Hematopoietic multipotent progenitor cell treated with erythropoietin and hydrocortisone succinate and interleukin-3 and kit ligand, for 4 days (in vitro differentiated cells): ENCODE results near the gene TEC.
"Not testable (repeated sequence)": the region's sequence is repeated elsewhere in the genome, so short reads cannot be mapped to it uniquely, and the experiment has no call there.

ENCODE experiments used
- DNase-seq: peaks from one replicate; pipeline ENCODE4 v3.0.0-alpha.2; 2015

The TEC gene

GRCh38 chr4:48268956-48269860 is at the start of gene TEC:
TSS of gene TEC (minus strand) at chr4:48269838. CDS start at chr4:48228614, 41,224 bp downstream.
- peak; percentile 85 for DNase-seq

- peak; percentile 82 for DNase-seq
Observed at GRCh38 chr4:48315728-48316630, 46.3 kb upstream of the TEC start.

- not testable (repeated sequence) for DNase-seq
Observed at GRCh38 chr4:48314746-48315145, 45.1 kb upstream of the TEC start.

GRCh38 chr4:48311896-48312295 is 42.3 kb upstream of the TEC start:
- DNase-seq = no peak

DNA sequence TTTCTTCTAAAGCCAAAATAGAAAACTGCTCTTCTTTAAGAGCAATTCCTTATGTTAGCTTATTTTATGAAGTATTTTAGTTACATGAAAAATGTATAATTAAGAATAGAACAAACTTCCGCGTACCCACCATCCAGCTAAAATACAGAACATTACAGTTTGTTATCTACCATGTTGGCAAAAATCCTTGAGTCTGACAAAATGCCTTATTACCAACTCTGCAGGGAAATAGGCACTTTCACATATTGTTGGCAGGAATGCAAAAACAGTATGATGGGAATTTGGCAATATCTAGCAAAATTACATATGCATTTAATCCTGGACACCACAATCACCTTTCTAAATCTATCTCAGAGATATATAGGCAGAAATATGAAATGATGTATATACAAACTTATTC is 39.3 kb upstream of the TEC start:
- no peak for DNase-seq

DNA sequence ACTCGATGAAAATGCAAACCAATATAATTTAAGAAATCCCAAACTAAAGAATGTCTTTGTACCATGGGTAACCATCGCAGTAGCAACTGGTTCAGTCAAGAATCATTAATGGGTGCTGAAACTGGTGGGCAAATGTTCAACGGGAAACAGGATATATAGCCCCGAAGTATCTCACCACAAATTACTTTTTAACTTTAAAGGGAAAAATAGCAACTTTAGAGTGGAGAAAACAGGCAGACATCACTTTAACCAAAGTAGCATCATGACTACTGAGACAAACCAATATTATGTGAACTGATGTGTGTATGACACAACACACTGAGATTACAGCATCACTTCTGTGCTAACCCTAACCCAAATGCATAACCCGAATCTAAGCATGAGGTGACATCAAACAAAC is 37.9 kb upstream of the TEC start:
- no peak for DNase-seq

DNA sequence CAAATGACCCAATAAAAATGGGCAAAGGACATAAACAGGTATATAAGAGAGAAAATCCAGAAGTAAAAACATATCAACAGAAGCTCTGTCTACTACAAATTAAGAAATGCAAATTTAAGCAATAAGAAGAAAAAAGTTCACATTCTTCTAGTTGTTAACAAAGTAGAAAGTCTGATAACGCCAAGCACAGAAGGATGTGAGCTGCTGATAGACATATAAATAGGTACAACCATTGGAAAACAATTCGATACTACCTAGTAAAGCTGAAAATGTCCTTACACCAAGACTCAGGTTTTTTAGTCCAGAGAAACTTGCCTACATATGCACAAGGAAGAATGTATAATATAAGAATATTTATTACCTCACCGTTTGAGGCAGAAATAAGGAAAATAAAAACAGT is 35.9 kb upstream of the TEC start:
- DNase-seq = no peak

DNA sequence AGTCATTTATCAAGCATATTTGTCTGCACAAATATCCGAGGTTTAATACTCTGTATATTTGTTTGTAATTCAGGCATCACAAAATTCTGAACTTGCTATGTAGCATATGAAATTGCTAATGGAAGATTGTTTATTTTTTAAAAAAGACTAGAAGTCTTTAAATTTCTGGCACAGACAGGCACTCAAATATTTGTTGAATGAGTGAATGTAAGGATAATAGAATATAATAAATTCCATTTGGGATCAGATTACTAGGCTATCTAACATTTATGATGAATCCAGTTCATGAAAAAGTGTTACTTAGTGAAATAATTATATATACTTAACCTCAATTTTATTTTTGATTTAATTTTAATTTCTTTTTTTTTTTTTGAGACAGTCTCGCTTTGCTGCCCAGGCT is 30.4 kb upstream of the TEC start:
- DNase-seq = no peak

DNA sequence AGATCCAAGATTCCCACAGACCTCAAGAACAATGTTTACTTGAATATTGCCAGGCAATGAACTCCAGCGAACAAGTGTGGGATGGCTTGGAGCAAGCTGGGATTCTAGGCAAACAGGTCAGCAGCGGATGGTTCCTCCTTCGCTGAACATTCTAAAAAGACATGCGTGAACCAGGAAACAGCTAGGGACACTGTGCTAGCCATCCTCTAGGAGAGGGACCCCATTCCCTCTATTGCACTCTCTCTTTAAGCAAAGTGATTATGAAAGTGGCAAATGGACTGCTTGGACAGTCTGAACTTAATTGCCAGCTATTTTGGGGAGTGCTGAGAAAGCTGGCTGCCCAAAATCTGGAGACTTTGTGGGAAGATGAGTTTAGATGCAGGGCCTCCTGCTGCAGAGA is 29.9 kb upstream of the TEC start:
- no peak for DNase-seq

DNA sequence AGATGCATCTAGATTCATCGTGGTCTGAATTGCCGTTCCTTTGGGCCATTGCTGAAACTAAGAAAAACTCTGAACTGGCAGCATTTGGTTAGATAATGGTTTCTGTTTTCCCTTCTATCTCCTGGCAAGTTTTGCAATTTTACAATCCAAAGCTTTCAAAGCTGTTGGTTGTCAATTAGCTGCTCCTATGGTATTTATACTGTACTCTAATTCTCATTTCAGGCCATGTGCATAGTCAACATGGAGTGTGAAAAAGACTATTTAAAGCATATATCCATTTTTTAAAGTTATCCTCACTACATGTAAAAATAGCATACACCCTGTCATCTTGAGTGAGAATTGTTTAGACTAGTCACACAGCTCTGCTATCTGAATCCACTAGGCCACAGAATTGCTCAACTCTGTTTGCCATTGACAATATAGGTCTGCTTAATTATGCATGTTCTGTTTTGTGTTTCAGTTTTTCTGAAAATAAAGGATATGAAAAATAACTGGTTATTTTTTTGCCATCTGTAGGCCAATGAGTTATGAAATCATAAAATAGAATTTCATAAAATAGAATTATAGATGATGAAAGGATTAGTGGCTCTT is 27.7 kb upstream of the TEC start:
- DNase-seq = peak; percentile 52

- no peak for DNase-seq
Observed at GRCh38 chr4:48296365-48296764, 26.7 kb upstream of the TEC start.

- DNase-seq = no peak
Observed at GRCh38 chr4:48295116-48295515, 25.5 kb upstream of the TEC start.

DNA sequence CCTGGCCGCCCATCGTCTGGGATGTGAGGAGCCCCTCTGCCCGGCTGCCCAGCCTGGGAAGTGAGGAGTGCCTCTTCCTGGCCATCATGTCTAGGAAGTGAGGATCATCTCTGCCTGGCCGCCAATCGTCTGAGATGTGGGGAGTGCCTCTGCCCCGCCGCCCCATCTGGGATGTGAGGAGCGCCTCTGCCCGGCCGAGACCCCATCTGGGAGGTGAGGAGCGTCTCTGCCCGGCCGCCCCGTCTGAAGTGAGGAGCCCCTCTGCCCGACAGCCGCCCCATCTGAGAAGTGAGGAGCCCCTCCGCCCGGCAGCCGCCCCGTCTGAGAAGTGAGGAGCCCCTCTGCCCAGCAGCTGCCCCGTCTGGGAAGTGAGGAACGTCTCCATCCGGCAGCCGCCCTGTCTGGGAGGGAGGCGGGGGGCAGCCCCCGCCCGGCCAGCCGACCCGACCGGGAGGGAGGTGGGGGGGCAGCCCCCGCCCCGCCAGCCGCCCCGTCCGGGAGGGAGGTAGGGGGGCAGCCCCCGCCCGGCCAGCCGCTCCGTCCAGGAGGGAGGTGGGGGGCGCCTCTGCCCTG is 22.7 kb upstream of the TEC start:
- DNase-seq = not testable (repeated sequence)

- DNase-seq = peak; percentile 48
Observed at GRCh38 chr4:48290146-48290772, 20.6 kb upstream of the TEC start.

DNA sequence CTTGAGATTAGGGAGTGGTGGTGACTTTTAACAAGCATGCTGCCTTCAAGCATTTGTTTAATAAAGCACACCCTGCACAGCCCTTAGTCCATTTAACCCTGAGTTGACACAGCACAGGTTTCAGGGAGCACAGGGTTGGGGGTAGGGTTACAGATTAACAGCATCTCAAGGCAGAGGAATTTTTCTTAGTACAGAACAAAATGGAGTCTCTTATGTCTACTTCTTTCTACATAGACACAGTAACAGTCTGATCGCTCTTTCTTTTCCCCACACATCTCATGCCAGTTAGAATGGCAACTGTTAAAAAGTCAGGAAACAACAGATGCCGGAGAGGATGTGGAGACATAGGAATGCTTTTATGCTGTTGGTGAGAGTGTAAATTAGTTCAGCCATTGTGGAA is 16.4 kb upstream of the TEC start:
- not testable (repeated sequence) for DNase-seq

DNA sequence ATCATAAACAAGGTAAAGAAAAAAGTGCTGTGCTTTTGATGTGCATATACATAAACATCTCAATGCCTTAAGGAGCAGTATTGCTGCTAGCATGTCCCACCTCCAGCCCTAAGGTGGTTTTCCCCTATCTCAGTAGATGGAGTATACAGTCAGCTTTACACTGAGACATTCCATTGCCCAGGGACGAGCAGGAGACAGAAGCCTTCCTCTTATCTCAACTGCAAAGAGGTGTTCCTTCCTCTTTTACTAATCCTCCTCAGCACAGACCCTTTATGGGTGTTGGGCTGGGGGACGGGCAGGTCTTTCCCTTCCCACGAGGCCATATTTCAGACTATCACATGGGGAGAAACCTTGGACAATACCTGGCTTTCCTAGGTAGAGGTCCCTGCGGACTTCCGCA is 16.0 kb upstream of the TEC start:
- not testable (repeated sequence) for DNase-seq

GRCh38 chr4:48275686-48276085 is 6.0 kb upstream of the TEC start:
- no peak for DNase-seq

GRCh38 chr4:48275247-48275646 is 5.6 kb upstream of the TEC start:
- peak; percentile 88 for DNase-seq

DNA sequence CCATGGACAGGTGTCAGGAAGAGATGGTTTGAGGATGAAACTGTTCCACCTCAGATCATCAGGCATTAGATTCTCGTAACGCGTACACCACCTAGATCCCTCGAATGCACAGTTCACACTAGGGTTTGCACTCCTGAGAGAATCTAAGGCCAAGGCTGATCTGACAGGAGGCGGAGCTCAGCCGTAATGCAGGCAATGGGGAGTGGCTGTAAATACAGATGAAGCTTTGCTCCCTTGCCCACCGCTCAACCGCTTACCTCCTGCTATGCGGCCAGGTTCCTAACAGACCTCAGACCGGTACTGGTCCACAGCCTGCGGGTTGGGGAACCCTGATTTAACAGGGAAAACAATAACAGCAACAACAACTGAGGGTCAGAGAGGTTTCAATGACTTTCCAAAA is 2.0 kb upstream of the TEC start:
- DNase-seq = peak; percentile 30

DNA sequence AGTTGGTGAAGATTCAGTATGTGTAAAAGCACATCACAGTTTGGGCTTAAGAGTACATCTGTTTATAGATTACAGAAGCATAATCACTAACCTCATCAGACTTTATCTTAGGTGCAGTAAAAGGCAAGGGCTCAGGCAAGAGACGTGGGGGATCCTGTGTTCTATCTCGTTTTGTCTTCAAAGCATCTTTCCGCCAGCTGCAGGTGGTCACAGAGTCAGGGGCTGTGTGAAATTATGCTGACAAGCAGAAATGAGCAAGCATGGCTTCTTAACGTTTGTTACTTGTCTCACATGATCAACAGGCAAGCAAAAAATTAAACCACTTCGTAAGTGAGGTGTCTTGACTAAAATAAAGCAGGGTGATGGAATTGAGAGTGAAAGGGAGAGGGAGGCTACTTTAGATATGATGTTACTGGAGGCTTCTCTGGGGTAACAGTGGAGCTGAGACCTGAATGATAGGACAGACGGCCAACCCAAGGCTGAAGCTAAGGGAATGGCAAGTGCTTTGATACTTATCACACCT is 1.4 kb upstream of the TEC start:
- DNase-seq = peak; percentile 71

GRCh38 chr4:48270523-48270897 is 872 bp upstream of the TEC start:
- DNase-seq = no peak

GRCh38 chr4:48269861-48270522 is 354 bp upstream of the TEC start:
- peak; percentile 97 for DNase-seq
